CD4-positive, alpha-beta T cell treated with Interleukin-15 for 4 hours (primary cell): Measurements from ENCODE around the gene C10orf105.
A peak's percentile ranks its signal among the peaks of the same experiment; 100 is the strongest.

Experiments
- DNase-seq: peaks from one replicate; pipeline ENCODE4 v3.0.0-alpha.2; 2020; ENCODE audit warnings: low spot score

C10orf105 gene

GRCh38 chr10:71719464-71720201 lies at the start of gene C10orf105:
C10orf105 (minus strand) TSS chr10:71719778; CDS start chr10:71716337, 3,441 bp downstream.
- DNase-seq, result no peak

- DNase-seq, result no peak
Observed at GRCh38 chr10:71767420-71768035, 48.0 kb upstream of the C10orf105 start.

- DNase-seq, result peak; percentile 61
Observed at GRCh38 chr10:71766717-71767419, 47.3 kb upstream of the C10orf105 start.

- no peak for DNase-seq
Observed at GRCh38 chr10:71765906-71766716, 46.5 kb upstream of the C10orf105 start.

- DNase-seq, result no peak
Observed at GRCh38 chr10:71765176-71765904, 45.8 kb upstream of the C10orf105 start.

GRCh38 chr10:71763352-71764127 lies 44.0 kb upstream of the C10orf105 start:
- no peak for DNase-seq

- no peak for DNase-seq
Observed at GRCh38 chr10:71762324-71762723, 42.7 kb upstream of the C10orf105 start.

- DNase-seq, result no peak
Observed at GRCh38 chr10:71761541-71762113, 42.0 kb upstream of the C10orf105 start.

- peak; percentile 74 for DNase-seq
Observed at GRCh38 chr10:71761105-71761511, 41.5 kb upstream of the C10orf105 start.

- no peak for DNase-seq
Observed at GRCh38 chr10:71757399-71757922, 37.9 kb upstream of the C10orf105 start.

- DNase-seq, result peak; percentile 40
Observed at GRCh38 chr10:71756311-71757191, 37.0 kb upstream of the C10orf105 start.

- DNase-seq, result no peak
Observed at GRCh38 chr10:71755179-71755879, 35.8 kb upstream of the C10orf105 start.

- no peak for DNase-seq
Observed at GRCh38 chr10:71754562-71754961, 35.0 kb upstream of the C10orf105 start.

GRCh38 chr10:71753960-71754505 lies 34.5 kb upstream of the C10orf105 start:
- DNase-seq, result no peak

GRCh38 chr10:71753091-71753959 lies 33.7 kb upstream of the C10orf105 start:
- no peak for DNase-seq

- DNase-seq, result no peak
Observed at GRCh38 chr10:71752391-71753090, 33.0 kb upstream of the C10orf105 start.
